GM12878 (cell line): ENCODE measurements around the gene SPATA20.

Source experiments
- CTCF ChIP-seq, 3 experiments: IDR thresholded peaks in 2 of 3; conservative IDR thresholded peaks in 1 of 3; 2 replicates each; pipeline ENCODE4 v1.5.1; 2011; ENCODE audit warnings: low read depth in 3 of 3, low read length in 3 of 3, mild to moderate bottlenecking in 3 of 3, control low read depth in 2 of 3, moderate library complexity in 2 of 3, inconsistent platforms in 1 of 3, mixed read lengths in 1 of 3; ENCODE audit not compliant: control insufficient read depth in 2 of 3, insufficient read depth in 1 of 3; ENCODE audit errors: extremely low read depth in 1 of 3
- EP300 ChIP-seq, 2 experiments: fragments of 150-350 bp in 1 of 2; IDR thresholded peaks; 2 replicates each; pipeline ENCODE4 v1.6.1; 2011 to 2012; ENCODE audit warnings: low read depth in 2 of 2, low read length in 2 of 2, borderline replicate concordance in 1 of 2, improper control_type of control experiment in 1 of 2, inconsistent platforms in 1 of 2; ENCODE audit not compliant: control insufficient read depth in 1 of 2
- ESRRA ChIP-seq: IDR thresholded peaks from 2 replicates; pipeline ENCODE4 v1.6.1; 2012; ENCODE audit warnings: mild to moderate bottlenecking, low read length, improper control_type of control experiment
- FOS ChIP-seq: IDR thresholded peaks from 3 replicates; pipeline ENCODE4 v1.6.1; 2011; ENCODE audit warnings: borderline replicate concordance; ENCODE audit not compliant: insufficient read length; ENCODE audit errors: extremely low read depth
- IRF5 ChIP-seq: fragments of 450-650 bp; IDR thresholded peaks from 2 replicates; pipeline ENCODE4 v1.6.1; 2017; ENCODE audit warnings: borderline replicate concordance
- MAX ChIP-seq: IDR thresholded peaks from 2 replicates; pipeline ENCODE4 v1.6.1; 2012; ENCODE audit warnings: low read depth, low read length, improper control_type of control experiment
- POLR2A ChIP-seq: IDR thresholded peaks from 2 replicates; pipeline ENCODE4 v1.6.1; 2011; ENCODE audit warnings: low read depth, mild to moderate bottlenecking, low read length
- RCOR1 ChIP-seq: conservative IDR thresholded peaks from 2 replicates; pipeline ENCODE4 v1.6.1; 2012; ENCODE audit warnings: low read depth, low read length, improper control_type of control experiment
- SMARCA5 ChIP-seq: fragments of 450-650 bp; IDR thresholded peaks from 2 replicates; pipeline ENCODE4 v1.6.1; 2017; ENCODE audit warnings: mild to moderate bottlenecking
- SP1 ChIP-seq: IDR thresholded peaks from one replicate; pipeline ENCODE4 v1.6.1; 2011; ENCODE audit warnings: low read depth, low read length
- TARDBP ChIP-seq: IDR thresholded peaks from 2 replicates; pipeline ENCODE4 v1.6.1; 2016; ENCODE audit warnings: borderline replicate concordance
- TCF12 ChIP-seq: IDR thresholded peaks from 2 replicates; pipeline ENCODE4 v1.6.1; 2011; ENCODE audit warnings: low read depth, mild to moderate bottlenecking, low read length
- ZNF274 ChIP-seq: IDR thresholded peaks from one replicate; pipeline ENCODE4 v1.8.0; 2011; ENCODE audit not compliant: insufficient read length, insufficient read depth
- ZNF687 ChIP-seq: fragments of 450-650 bp; IDR thresholded peaks from 2 replicates; pipeline ENCODE4 v1.6.1; 2017; ENCODE audit warnings: mild to moderate bottlenecking, moderate library complexity

- TF ChIP-seq SMARCA5 (no peak), ZNF274 (no peak), MAX (no peak), CTCF (IDR thresholded peaks at IDR 0.05 in 2 of 3, conservative IDR thresholded peaks at IDR 0.05 in 1 of 3; ENCODE audit: control insufficient read depth in 2 of 3, extremely low read depth in 1 of 3, insufficient read depth in 1 of 3, low read depth in 3 of 3, low read length in 3 of 3) (no peak), TARDBP (no peak), ZNF687 (no peak), EP300 (IDR thresholded peaks at IDR 0.05; ENCODE audit: borderline replicate concordance in 1 of 2, control insufficient read depth in 1 of 2, low read depth in 2 of 2, low read length in 2 of 2) (no peak), ESRRA (no peak), TCF12 (no peak), IRF5 (no peak), FOS (no peak), RCOR1 (no peak), POLR2A (no peak), SP1 (no peak)
These were observed 5.6 kb upstream of the SPATA20 start for GRCh38 chr17:50541402-50541715.
